Mesenchymal stem cell (in vitro differentiated cells and primary cell): Measurements from ENCODE around the gene GLI3.

Experiments used
- DNase-seq: peaks from one replicate; pipeline ENCODE4 v3.0.0-alpha.2; 2013
- H2AFZ ChIP-seq: one replicate; pipeline ENCODE4 v1.6.1; 2013; ENCODE audit warnings: low read depth, mild to moderate bottlenecking, control low read depth, inconsistent platforms, low read length, moderate library complexity
- H2AK5ac ChIP-seq: 2 replicates; pipeline ENCODE4 v1.6.1; 2013; ENCODE audit warnings: low read length, moderate library complexity, mild to moderate bottlenecking, inconsistent platforms; ENCODE audit not compliant: severe bottlenecking
- H2BK120ac ChIP-seq: one replicate; pipeline ENCODE4 v1.6.1; 2013; ENCODE audit warnings: low read depth, mild to moderate bottlenecking, inconsistent platforms, low read length, moderate library complexity
- H2BK12ac ChIP-seq, 2 experiments: one replicate each; pipeline ENCODE4 v1.6.1; 2013; ENCODE audit warnings: inconsistent platforms in 2 of 2, low read length in 2 of 2, mild to moderate bottlenecking in 2 of 2, moderate library complexity in 2 of 2, control low read depth in 1 of 2
- H2BK15ac ChIP-seq: one replicate; pipeline ENCODE4 v1.6.1; 2013; ENCODE audit warnings: mild to moderate bottlenecking, low read depth, inconsistent platforms; ENCODE audit not compliant: poor library complexity, severe bottlenecking
- H2BK5ac ChIP-seq: 2 replicates; pipeline ENCODE4 v1.6.1; 2013; ENCODE audit warnings: low read depth, mild to moderate bottlenecking, low read length, control low read depth, inconsistent platforms; ENCODE audit not compliant: poor library complexity, severe bottlenecking
- H3K14ac ChIP-seq, 2 experiments: one replicate each; pipeline ENCODE4 v1.6.1; 2013; ENCODE audit warnings: inconsistent platforms in 2 of 2, low read length in 2 of 2, control low read depth in 1 of 2, mild to moderate bottlenecking in 1 of 2, moderate library complexity in 1 of 2
- H3K18ac ChIP-seq, 2 experiments: one replicate each; pipeline ENCODE4 v1.6.1; 2013; ENCODE audit warnings: inconsistent platforms in 2 of 2, low read length in 2 of 2, control low read depth in 1 of 2, low read depth in 1 of 2, mild to moderate bottlenecking in 1 of 2
- H3K23ac ChIP-seq, 2 experiments: one replicate each; pipeline ENCODE4 v1.6.1; 2013; ENCODE audit warnings: inconsistent platforms in 2 of 2, low read length in 2 of 2, mild to moderate bottlenecking in 2 of 2, moderate library complexity in 2 of 2, control low read depth in 1 of 2
- H3K27ac ChIP-seq: 2 replicates; pipeline ENCODE4 v1.5.1; 2013; ENCODE audit warnings: mild to moderate bottlenecking, moderate library complexity, low read length, control low read depth, inconsistent platforms; ENCODE audit not compliant: poor library complexity, severe bottlenecking
- H3K27me3 ChIP-seq, 2 experiments: 2 replicates each; pipeline versions ENCODE4 v1.6.1 to v1.7.0; 2013; ENCODE audit warnings: low read length in 2 of 2, mild to moderate bottlenecking in 2 of 2, moderate library complexity in 2 of 2, control low read depth in 1 of 2, inconsistent platforms in 1 of 2; ENCODE audit not compliant: control insufficient read depth in 1 of 2, insufficient read depth in 1 of 2
- H3K36me3 ChIP-seq, 2 experiments: 2 replicates each; pipeline versions ENCODE4 v1.6.1 to v1.7.0; 2013; ENCODE audit warnings: low read length in 2 of 2, control low read depth in 1 of 2, inconsistent platforms in 1 of 2, low read depth in 1 of 2, mild to moderate bottlenecking in 1 of 2; ENCODE audit not compliant: insufficient read depth in 2 of 2, control insufficient read depth in 1 of 2
- H3K4ac ChIP-seq, 2 experiments: one replicate each; pipeline ENCODE4 v1.6.1; 2013; ENCODE audit warnings: inconsistent platforms in 2 of 2, low read length in 2 of 2, mild to moderate bottlenecking in 2 of 2, moderate library complexity in 2 of 2, control low read depth in 1 of 2, low read depth in 1 of 2
- H3K4me1 ChIP-seq: 2 replicates; pipeline ENCODE4 v1.6.1; 2013; ENCODE audit warnings: low read depth, low read length, control low read depth; ENCODE audit not compliant: control insufficient read depth, insufficient read depth
- H3K4me2 ChIP-seq: 2 replicates; pipeline ENCODE4 v1.6.1; 2013; ENCODE audit warnings: low read length, mild to moderate bottlenecking, inconsistent platforms; ENCODE audit not compliant: poor library complexity, severe bottlenecking
- H3K4me3 ChIP-seq, 2 experiments: 2 replicates each; pipeline versions ENCODE4 v1.5.1 to v1.7.0; 2013; ENCODE audit warnings: low read length in 2 of 2, mild to moderate bottlenecking in 2 of 2, control low read depth in 1 of 2, low read depth in 1 of 2; ENCODE audit not compliant: insufficient read depth in 1 of 2
- H3K79me1 ChIP-seq: replicated peaks from 2 replicates; pipeline ENCODE4 v1.6.1; 2013; ENCODE audit warnings: mild to moderate bottlenecking, control low read depth, low read length, inconsistent platforms; ENCODE audit not compliant: poor library complexity, severe bottlenecking
- H3K9ac ChIP-seq: 2 replicates; pipeline ENCODE4 v1.7.0; 2013; ENCODE audit warnings: mild to moderate bottlenecking, low read length, moderate library complexity
- H3K9me3 ChIP-seq: 2 replicates; pipeline ENCODE4 v1.7.0; 2013; ENCODE audit warnings: mild to moderate bottlenecking, low read length; ENCODE audit not compliant: control insufficient read depth
- H4K8ac ChIP-seq: one replicate; pipeline ENCODE4 v1.6.1; 2013; ENCODE audit warnings: inconsistent platforms, mild to moderate bottlenecking, low read length, moderate library complexity
- H4K91ac ChIP-seq: one replicate; pipeline ENCODE4 v1.6.1; 2013; ENCODE audit warnings: mild to moderate bottlenecking, low read length, inconsistent platforms
- WGBS: methylation state at CpG from one replicate; pipeline ENCODE4 v1.1.7; 2013; ENCODE audit warnings: mixed read lengths; 5-methylcytosine and 5-hydroxymethylcytosine counted together

GLI3 gene

GRCh38 chr7:42207420-42207819 is 29.6 kb downstream of the GLI3 start:
- Histone ChIP-seq H2AFZ (no peak overlapping the region), H4K91ac (no peak overlapping the region), H3K23ac (no peak overlapping the region), H3K4ac (no peak overlapping the region), H2BK12ac (no peak overlapping the region), H2AK5ac (no peak overlapping the region), H4K8ac (no peak overlapping the region), H3K4me2 (no peak overlapping the region), H3K4me3 (no peak overlapping the region), H2BK15ac (no peak overlapping the region), H3K36me3 (peaks cover 0 to 12% of the 10 kb centered on the region in 2 experiments), H3K4me1 (no peaks in the 10 kb centered on the region), H3K9ac (no peak overlapping the region), H3K14ac (no peak overlapping the region), H3K9me3 (no peaks in the 10 kb centered on the region), H3K27me3 (no peaks in the 10 kb centered on the region), H3K18ac (no peak overlapping the region), H3K79me1 (peaks cover 12% of the 10 kb centered on the region), H2BK120ac (no peak overlapping the region), H3K27ac (no peak overlapping the region), H2BK5ac (no peak overlapping the region)
- DNase-seq = no peak
- WGBS = 87% methylated on average over 1 of the region's 2 CpGs

GRCh38 chr7:42203336-42203735 is 33.7 kb downstream of the GLI3 start:
- no peak overlapping the region for H3K27ac ChIP-seq
- H2AK5ac ChIP-seq = no peak overlapping the region
- no peak overlapping the region for H3K14ac ChIP-seq
- H3K4me2 ChIP-seq = no peak overlapping the region
- H4K91ac ChIP-seq = no peak overlapping the region
- H3K36me3 ChIP-seq = peaks cover 0 to 9% of the 10 kb centered on the region in 2 experiments
- no peak overlapping the region for H2BK5ac ChIP-seq
- H3K4ac ChIP-seq = no peak overlapping the region
- no peaks in the 10 kb centered on the region for H3K27me3 ChIP-seq
- no peak overlapping the region for H4K8ac ChIP-seq
- no peaks in the 10 kb centered on the region for H3K9me3 ChIP-seq
- DNase-seq = no peak
- no peak overlapping the region for H2BK120ac ChIP-seq
- H2AFZ ChIP-seq = no peak overlapping the region
- no peak overlapping the region for H2BK15ac ChIP-seq
- no peak overlapping the region for H3K23ac ChIP-seq
- H3K4me3 ChIP-seq = no peak overlapping the region
- no peak overlapping the region for H3K18ac ChIP-seq
- no peak overlapping the region for H2BK12ac ChIP-seq
- peaks cover 16% of the 10 kb centered on the region for H3K79me1 ChIP-seq
- H3K9ac ChIP-seq = no peak overlapping the region
- peaks cover 3% of the 10 kb centered on the region for H3K4me1 ChIP-seq

DNA sequence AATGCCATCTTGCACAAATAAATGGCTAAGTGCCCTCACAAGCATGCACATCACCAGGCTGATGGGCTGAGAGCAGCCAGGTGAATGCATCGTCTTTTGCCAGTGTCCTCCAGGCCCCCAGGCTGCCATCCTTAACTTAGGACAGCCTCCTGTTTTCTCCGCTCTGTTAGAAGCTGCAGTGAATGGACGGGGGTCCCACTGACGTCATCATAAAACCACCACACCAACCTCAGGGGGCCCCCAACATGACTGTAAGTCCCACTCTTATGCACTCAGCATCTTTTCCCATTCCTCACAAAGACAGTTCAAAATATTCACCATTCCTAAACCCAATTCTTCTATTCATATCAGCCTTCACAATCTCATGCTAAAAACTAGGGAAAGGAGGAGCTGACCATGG is 34.4 kb downstream of the GLI3 start:
- Histone ChIP-seq H4K8ac (no peak overlapping the region), H2AFZ (no peak overlapping the region)
- WGBS = 95% methylated on average over 4 of the region's 4 CpGs

GRCh38 chr7:42198974-42199668 is 37.9 kb downstream of the GLI3 start:
- no peaks in the 10 kb centered on the region for H3K27me3 ChIP-seq
- H4K91ac ChIP-seq = no peak overlapping the region
- peaks cover 7% of the 10 kb centered on the region for H3K4me1 ChIP-seq
- H4K8ac ChIP-seq = no peak overlapping the region
- no peak for DNase-seq
- H3K9ac ChIP-seq = peak overlapping the region; percentile 68
- no peak overlapping the region for H3K23ac ChIP-seq
- 96% methylated on average over 8 of the region's 8 CpGs for WGBS
- no peak overlapping the region for H2AFZ ChIP-seq
- H3K4me3 ChIP-seq = no peak overlapping the region
- H2BK5ac ChIP-seq = no peak overlapping the region
- H3K79me1 ChIP-seq = peaks cover 13% of the 10 kb centered on the region
- H2BK15ac ChIP-seq = no peak overlapping the region
- H2BK12ac ChIP-seq = no peak overlapping the region
- no peak overlapping the region for H3K18ac ChIP-seq
- H3K27ac ChIP-seq = no peak overlapping the region
- no peak overlapping the region for H3K14ac ChIP-seq
- H3K4ac ChIP-seq = no peak overlapping the region
- peaks cover 0 to 19% of the 10 kb centered on the region in 2 experiments for H3K36me3 ChIP-seq
- H3K9me3 ChIP-seq = no peaks in the 10 kb centered on the region
- no peak overlapping the region for H2BK120ac ChIP-seq
- no peak overlapping the region for H3K4me2 ChIP-seq
- no peak overlapping the region for H2AK5ac ChIP-seq

More for the DNA sequence above, 34.4 kb downstream of the GLI3 start:
- no peak overlapping the region for H3K23ac ChIP-seq
- no peak overlapping the region for H3K4ac ChIP-seq
- no peak overlapping the region for H2BK12ac ChIP-seq
- H2BK120ac ChIP-seq = no peak overlapping the region
- H4K91ac ChIP-seq = no peak overlapping the region
- no peak overlapping the region for H3K14ac ChIP-seq
- H3K4me1 ChIP-seq = peaks cover 5% of the 10 kb centered on the region
- no peak overlapping the region for H3K27ac ChIP-seq
- no peaks in the 10 kb centered on the region for H3K9me3 ChIP-seq
- H3K9ac ChIP-seq = no peak overlapping the region
- no peak for DNase-seq
- H2BK15ac ChIP-seq = no peak overlapping the region
- no peaks in the 10 kb centered on the region for H3K27me3 ChIP-seq
- no peak overlapping the region for H2BK5ac ChIP-seq
- no peak overlapping the region for H3K4me3 ChIP-seq
- peaks cover 17% of the 10 kb centered on the region for H3K79me1 ChIP-seq
- H3K4me2 ChIP-seq = no peak overlapping the region
- no peak overlapping the region for H2AK5ac ChIP-seq
- no peak overlapping the region for H3K18ac ChIP-seq
- H3K36me3 ChIP-seq = peaks cover 0 to 15% of the 10 kb centered on the region in 2 experiments
